GM23248 (cell line): Measurements from ENCODE around the gene FCHO1.

Experiments
- EZH2 ChIP-seq: fragments of 200-600 bp; sonication (generic); IDR thresholded peaks from 2 replicates; pipeline ENCODE4 v1.6.1; 2018; ENCODE audit warnings: antibody characterized with exemption, mild to moderate bottlenecking; ENCODE audit not compliant: insufficient read depth, poor library complexity, severe bottlenecking
- EZH2phosphoT487 ChIP-seq: fragments of 200-600 bp; sonication (generic); IDR thresholded peaks from 2 replicates; pipeline ENCODE4 v1.6.1; 2018; ENCODE audit warnings: antibody characterized with exemption, moderate library complexity, mild to moderate bottlenecking, low read depth; ENCODE audit not compliant: insufficient read depth

- TF ChIP-seq EZH2 (no peak), EZH2phosphoT487 (no peak)
Measured at GRCh38 chr19:17811681-17812080, 60.4 kb downstream of the FCHO1 start.
